HepG2 (cell line): Measurements from ENCODE around the gene STYK1. TPM values are rescaled to one million over a fixed set of nuclear protein-coding genes. Genes with fewer than 3 reads are reported as not detected.

Source experiments
- ATAC-seq: fragments of 200-7000 bp; cut with Tn5 transposase; 3 replicates; pipeline ENCODE4 v1.9.1; 2020; ENCODE audit warnings: mild to moderate bottlenecking, moderate library complexity
- BruUV-seq: library from RNA; stranded (reverse); fragments of 400-500 nt; replicated peaks from 2 replicates; lab custom pipeline; 2021; lab: Mats Ljungman, UMichigan
- CTCF ChIA-PET: fragments of 300-600 bp; formaldehyde crosslinking; extraction: SDS; loops from one replicate; lab custom pipeline; 2021; ENCODE audit warnings: low total read pairs, inconsistent platforms, low intra/inter-chr PET ratio; lab: Yijun Ruan, JAX
- POLR2A ChIA-PET: fragments of 350-600 bp; sonication (Branson Sonifier 250); formaldehyde crosslinking; loops from one replicate; lab custom pipeline; 2020; ENCODE audit warnings: antibody characterized with exemption, inconsistent platforms; lab: Yijun Ruan, JAX
- DNase-seq: peaks from one replicate; pipeline ENCODE4 v3.0.0-alpha.2; 2015; ENCODE audit warnings: low spot score
- FAIRE-seq: peaks from 3 replicates; lab custom pipeline; 2011; peaks lifted over from hg19 to GRCh38; lab: Jason Lieb, UNC
- H2AFZ ChIP-seq: one replicate; pipeline ENCODE4 v1.6.1; 2011; ENCODE audit warnings: low read length, inconsistent platforms
- H3K27ac ChIP-seq: fragments of 300-600 bp; 3 replicates; pipeline ENCODE4 v1.8.0; 2011; ENCODE audit warnings: mixed run types, mild to moderate bottlenecking, mixed read lengths, low read length, inconsistent platforms; ENCODE audit not compliant: insufficient read depth; ENCODE audit errors: extremely low read length
- H3K27me3 ChIP-seq, 2 experiments: fragments of 200-600 bp in 1 of 2; 2 replicates in 1 of 2; 3 replicates in 1 of 2; pipeline versions ENCODE4 v1.6.0 to v1.8.0; 2011; ENCODE audit warnings: low read length in 2 of 2, mild to moderate bottlenecking in 2 of 2, moderate library complexity in 2 of 2, inconsistent platforms in 1 of 2; ENCODE audit not compliant: insufficient read depth in 2 of 2, control insufficient read depth in 1 of 2
- H3K36me3 ChIP-seq, 2 experiments: fragments of 200-600 bp in 1 of 2; replicated peaks in 1 of 2; 2 replicates in 1 of 2; 3 replicates in 1 of 2; pipeline versions ENCODE4 v1.5.1 to v1.8.0; 2011; ENCODE audit warnings: low read length in 2 of 2, inconsistent platforms in 1 of 2; ENCODE audit not compliant: insufficient read depth in 2 of 2, control insufficient read depth in 1 of 2
- H3K4me1 ChIP-seq: 2 replicates; pipeline ENCODE4 v1.5.1; 2012; ENCODE audit warnings: low read length, inconsistent platforms; ENCODE audit not compliant: insufficient read depth
- H3K4me2 ChIP-seq: 2 replicates; pipeline ENCODE4 v1.6.0; 2011; ENCODE audit warnings: low read depth, low read length, inconsistent platforms
- H3K4me3 ChIP-seq, 3 experiments: fragments of 200-600 bp in 1 of 3; sonication (generic), shearing (Covaris generic) in 1 of 3; replicated peaks in 1 of 3; 2 replicates each; pipeline ENCODE4 v1.5.1; 2011 to 2016; ENCODE audit warnings: low read length in 3 of 3, inconsistent platforms in 2 of 3, low read depth in 2 of 3, mild to moderate bottlenecking in 2 of 3, control low read depth in 1 of 3, mixed read lengths in 1 of 3; ENCODE audit not compliant: insufficient read depth in 1 of 3
- H3K79me2 ChIP-seq: one replicate; pipeline ENCODE4 v1.6.1; 2011; ENCODE audit warnings: low read length, inconsistent platforms; ENCODE audit not compliant: insufficient read depth
- H3K9ac ChIP-seq: 2 replicates; pipeline ENCODE4 v1.6.0; 2011; ENCODE audit warnings: mild to moderate bottlenecking, low read depth, low read length, inconsistent platforms; ENCODE audit not compliant: insufficient read depth
- H3K9me3 ChIP-seq: 2 replicates; pipeline ENCODE4 v1.5.1; 2012; ENCODE audit warnings: mild to moderate bottlenecking, low read length
- H4K20me1 ChIP-seq: 2 replicates; pipeline ENCODE4 v1.6.0; 2011; ENCODE audit warnings: inconsistent platforms, mild to moderate bottlenecking, low read length, moderate library complexity; ENCODE audit not compliant: insufficient read depth
- CREB1 ChIP-seq, 2 experiments: fragments of 450-650 bp in 1 of 2; IDR thresholded peaks; 2 replicates each; pipeline ENCODE4 v1.6.1; 2016 to 2017; ENCODE audit warnings: control low read depth in 1 of 2, mild to moderate bottlenecking in 1 of 2, missing compliant biosample characterization in 1 of 2, missing genetic modification characterization in 1 of 2
- DNMT3B ChIP-seq: conservative IDR thresholded peaks from 2 replicates; pipeline ENCODE4 v1.6.1; 2016; ENCODE audit warnings: missing biosample characterization, control low read depth
- DPF2 ChIP-seq: sonication (generic); formaldehyde crosslinking; IDR thresholded peaks from 2 replicates; pipeline ENCODE4 v1.4.0; 2020; ENCODE audit warnings: mild to moderate bottlenecking, low read depth, missing genetic modification reagents, borderline replicate concordance
- FOSL1 ChIP-seq: sonication (generic); formaldehyde crosslinking; IDR thresholded peaks from 2 replicates; pipeline ENCODE4 v1.9.0; 2021; ENCODE audit warnings: missing genetic modification reagents, borderline replicate concordance
- GPN1 ChIP-seq: sonication (generic); formaldehyde crosslinking; IDR thresholded peaks from 2 replicates; pipeline ENCODE4 v1.5.1; 2020; ENCODE audit warnings: missing genetic modification reagents, borderline replicate concordance
- GZF1 ChIP-seq: sonication (generic); formaldehyde crosslinking; IDR thresholded peaks from 2 replicates; pipeline ENCODE4 v1.5.1; 2020; ENCODE audit warnings: mild to moderate bottlenecking, missing genetic modification reagents
- MEF2D ChIP-seq: sonication (generic); formaldehyde crosslinking; IDR thresholded peaks from 2 replicates; pipeline ENCODE4 v1.5.1; 2020; ENCODE audit warnings: mild to moderate bottlenecking, missing genetic modification reagents
- MZF1 ChIP-seq: sonication (generic); formaldehyde crosslinking; IDR thresholded peaks from 2 replicates; pipeline ENCODE4 v1.8.1; 2023; ENCODE audit warnings: mild to moderate bottlenecking, missing genetic modification reagents, borderline replicate concordance
- NFE2L2 ChIP-seq: fragments of 150-350 bp; IDR thresholded peaks from 2 replicates; pipeline ENCODE4 v1.6.1; 2014; ENCODE audit warnings: low read length
- NRL ChIP-seq: sonication (generic); formaldehyde crosslinking; IDR thresholded peaks from 2 replicates; pipeline ENCODE4 v1.5.0; 2020; ENCODE audit warnings: missing genetic modification reagents, mild to moderate bottlenecking, moderate library complexity, borderline replicate concordance
- TGIF2 ChIP-seq: IDR thresholded peaks from 2 replicates; pipeline ENCODE4 v1.6.1; 2016; ENCODE audit warnings: control low read depth, missing compliant biosample characterization
- USF2 ChIP-seq, 2 experiments: sonication (generic) in 1 of 2; formaldehyde crosslinking in 1 of 2; IDR thresholded peaks; 2 replicates each; pipeline versions ENCODE4 v1.5.1 to v1.6.1; 2011 to 2020; ENCODE audit warnings: borderline replicate concordance in 1 of 2, low read depth in 1 of 2, low read length in 1 of 2, mild to moderate bottlenecking in 1 of 2, missing genetic modification reagents in 1 of 2, moderate library complexity in 1 of 2
- ZKSCAN1 ChIP-seq: fragments of 150-350 bp; IDR thresholded peaks from 2 replicates; pipeline ENCODE4 v1.6.1; 2014; ENCODE audit warnings: low read length
- ZNF547 ChIP-seq: sonication (generic); formaldehyde crosslinking; IDR thresholded peaks from 2 replicates; pipeline ENCODE4 v1.5.1; 2020; ENCODE audit warnings: mild to moderate bottlenecking, missing genetic modification reagents
- ZSCAN22 ChIP-seq: sonication (generic); formaldehyde crosslinking; IDR thresholded peaks from 2 replicates; pipeline ENCODE4 v1.4.0; 2020; ENCODE audit warnings: mild to moderate bottlenecking, missing genetic modification reagents
- WGBS: methylation state at CpG from one replicate; pipeline ENCODE4 v1.1.6; 2017; ENCODE audit warnings: low lambda C conversion rate; 5-methylcytosine and 5-hydroxymethylcytosine counted together
- in situ Hi-C: cut with HindIII; loops from 2 replicates; pipeline ENCODE4 v1.10.0; 2017; ENCODE audit warnings: low pct_unique_long_range_greater_than_20kb; ENCODE audit not compliant: extremely low pct_ligation_motif_present
- intact Hi-C: fragments of 100-400 bp; cut with micrococcal nuclease; formaldehyde crosslinking; loops from one replicate; pipeline ENCODE4 v1.10.0; 2022; ENCODE audit not compliant: unreplicated experiment
- polyA plus RNA-seq, 8 experiments: library from polyadenylated mRNA; depleted of rRNA in 3 of 8; stranded (reverse) in 7 of 8; unstranded in 1 of 8; fragments of >200 nt; fragmentation: Illumina TruSeq in 4 of 8; extraction: Trizol in 4 of 8; gene quantifications; 2 replicates each; pipeline versions ENCODE4 v1.2.1 to v1.2.3, GENCODE V29; 2011 to 2016; ENCODE audit warnings: low read depth in 4 of 8, missing spikeins in 1 of 8, mixed read lengths in 1 of 8; ENCODE audit not compliant: insufficient read depth in 1 of 8
- total RNA-seq, 5 experiments: library from RNA; depleted of rRNA; stranded (reverse); fragments of >200 nt; fragmentation: Illumina TruSeq; extraction: Trizol; gene quantifications; 2 replicates each; pipeline ENCODE4 v1.2.3, GENCODE V29; 2016; ENCODE audit warnings: low read depth in 1 of 5

STYK1 gene
- total and polyA plus RNA-seq, 2 of the 13 experiments (the other 11 are each of a cell fraction or from before 2014, with no cell fraction given) = not detected

- POLR2A ChIA-PET = no interaction called here
- ATAC-seq = no peak
- H3K4me2 ChIP-seq = no peak overlapping the region
- FAIRE-seq = no peak
- H3K9ac ChIP-seq = no peak overlapping the region
- H3K4me3 ChIP-seq = no peak overlapping the region
- peaks cover 0 to 17% of the 10 kb centered on the region in 2 experiments; a peak in 2 of 5 replicates for H3K27me3 ChIP-seq
- H2AFZ ChIP-seq = no peak overlapping the region
- no peak overlapping the region for H3K27ac ChIP-seq
- no peaks in the 10 kb centered on the region for H4K20me1 ChIP-seq
- H3K36me3 ChIP-seq = no peaks in the 10 kb centered on the region
- BruUV-seq = no TSS peak
- no peaks in the 10 kb centered on the region for H3K9me3 ChIP-seq
- CTCF ChIA-PET = no interaction called here
- TF ChIP-seq ZSCAN22 (no peak), GZF1 (CRISPR knock-in tag) (no peak), GPN1 (no peak), FOSL1 (CRISPR knock-in tag) (no peak), TGIF2 (CRISPR knock-in tag) (no peak), NRL (CRISPR knock-in tag) (no peak), DNMT3B (CRISPR knock-in tag) (no peak), ZNF547 (CRISPR knock-in tag) (no peak), MEF2D (CRISPR knock-in tag) (no peak), MZF1 (CRISPR knock-in tag) (no peak), USF2 (IDR thresholded peaks at IDR 0.05; ENCODE audit: low read depth, low read length) (no peak), USF2 (CRISPR knock-in tag; IDR thresholded peaks at IDR 0.05; ENCODE audit: borderline replicate concordance) (no peak), CREB1 (IDR thresholded peaks at IDR 0.05) (no peak), CREB1 (CRISPR knock-in tag; IDR thresholded peaks at IDR 0.05) (no peak), DPF2 (no peak), ZKSCAN1 (no peak), NFE2L2 (no peak)
- H3K4me1 ChIP-seq = no peaks in the 10 kb centered on the region
- intact Hi-C loops (no loop called here), in situ Hi-C loops (no loop called here)
- DNase-seq = no peak
- 0% methylated on average over 2 of the region's 2 CpGs for WGBS
- no peaks in the 10 kb centered on the region for H3K79me2 ChIP-seq
Measured at GRCh38 chr12:10635306-10635705, 38.5 kb downstream of the STYK1 start.
